SK-N-SH treated with all-trans-retinoic acid at 6 μM for 48 hours (cell line): Measurements from ENCODE around the gene PTPRN2.

Experiments used
- ATAC-seq: fragments of 200-7000 bp; cut with Tn5 transposase; 3 replicates; pipeline ENCODE4 v1.9.1; 2020; ENCODE audit warnings: mild to moderate bottlenecking, moderate library complexity
- ARNTL ChIP-seq: fragments of 450-650 bp; formaldehyde crosslinking; IDR thresholded peaks from 2 replicates; pipeline ENCODE4 v1.5.0; 2020; ENCODE audit warnings: low read depth, mild to moderate bottlenecking, moderate library complexity, borderline replicate concordance
- BACH2 ChIP-seq: fragments of 250-450 bp; sonication (Bioruptor Pico); IDR thresholded peaks from 2 replicates; pipeline ENCODE4 v1.9.0; 2021; ENCODE audit warnings: mild to moderate bottlenecking, borderline replicate concordance
- CREB5 ChIP-seq: fragments of 250-450 bp; sonication (Bioruptor Pico); IDR thresholded peaks from 2 replicates; pipeline ENCODE4 v1.5.1; 2020; ENCODE audit warnings: low read depth, mild to moderate bottlenecking, moderate library complexity
- CSDC2 ChIP-seq: fragments of 250-450 bp; sonication (Bioruptor Pico); IDR thresholded peaks from 2 replicates; pipeline ENCODE4 v1.5.0; 2020; ENCODE audit warnings: mild to moderate bottlenecking, moderate library complexity
- CSRNP3 ChIP-seq: fragments of 250-450 bp; sonication (Bioruptor Pico); IDR thresholded peaks from 2 replicates; pipeline ENCODE4 v1.5.1; 2021; ENCODE audit warnings: mild to moderate bottlenecking, moderate library complexity
- ESRRG ChIP-seq: fragments of 250-450 bp; sonication (Bioruptor Pico); IDR thresholded peaks from 2 replicates; pipeline ENCODE4 v1.6.1; 2021; ENCODE audit warnings: mild to moderate bottlenecking
- GLIS3 ChIP-seq: fragments of 250-450 bp; sonication (Bioruptor Pico); IDR thresholded peaks from 2 replicates; pipeline ENCODE4 v1.5.0; 2020; ENCODE audit warnings: mild to moderate bottlenecking, moderate library complexity
- OSR1 ChIP-seq: fragments of 250-450 bp; sonication (Bioruptor Pico); IDR thresholded peaks from 2 replicates; pipeline ENCODE4 v1.8.0; 2022; ENCODE audit warnings: moderate library complexity, mild to moderate bottlenecking, inconsistent platforms
- PATZ1 ChIP-seq: fragments of 250-450 bp; sonication (Bioruptor Pico); IDR thresholded peaks from 2 replicates; pipeline ENCODE4 v1.8.0; 2020; ENCODE audit warnings: mild to moderate bottlenecking, moderate library complexity, borderline replicate concordance
- POU6F1 ChIP-seq: fragments of 250-450 bp; sonication (Bioruptor Pico); IDR thresholded peaks from 2 replicates; pipeline ENCODE4 v1.8.0; 2021; ENCODE audit warnings: low read depth, mild to moderate bottlenecking, moderate library complexity, borderline replicate concordance
- PPARA ChIP-seq: fragments of 250-450 bp; sonication (Bioruptor Pico); IDR thresholded peaks from 2 replicates; pipeline ENCODE4 v1.5.0; 2020; ENCODE audit warnings: mild to moderate bottlenecking, borderline replicate concordance
- RARB ChIP-seq: fragments of 250-450 bp; sonication (Bioruptor Pico); IDR thresholded peaks from 2 replicates; pipeline ENCODE4 v1.8.0; 2021; ENCODE audit warnings: mild to moderate bottlenecking, moderate library complexity
- SNAI2 ChIP-seq: fragments of 250-450 bp; sonication (Bioruptor Pico); IDR thresholded peaks from 2 replicates; pipeline ENCODE4 v1.5.0; 2020; ENCODE audit warnings: mild to moderate bottlenecking, moderate library complexity
- TCF4 ChIP-seq: fragments of 250-450 bp; sonication (Bioruptor Pico); IDR thresholded peaks from 2 replicates; pipeline ENCODE4 v1.8.0; 2021; ENCODE audit warnings: mild to moderate bottlenecking, moderate library complexity, borderline replicate concordance
- TOX ChIP-seq: fragments of 250-450 bp; sonication (Bioruptor Pico); IDR thresholded peaks from 2 replicates; pipeline ENCODE4 v1.8.0; 2021; ENCODE audit warnings: mild to moderate bottlenecking, moderate library complexity, borderline replicate concordance
- TSHZ2 ChIP-seq: fragments of 250-450 bp; sonication (Bioruptor Pico); IDR thresholded peaks from 2 replicates; pipeline ENCODE4 v1.5.0; 2020; ENCODE audit warnings: mild to moderate bottlenecking, moderate library complexity
- ZC3H10 ChIP-seq: fragments of 250-450 bp; sonication (Bioruptor Pico); IDR thresholded peaks from 2 replicates; pipeline ENCODE4 v1.5.1; 2021; ENCODE audit warnings: mild to moderate bottlenecking, moderate library complexity
- ZFP3 ChIP-seq: fragments of 250-450 bp; sonication (Bioruptor Pico); IDR thresholded peaks from 2 replicates; pipeline ENCODE4 v1.5.0; 2020; ENCODE audit warnings: mild to moderate bottlenecking, moderate library complexity
- ZFP30 ChIP-seq: fragments of 450-650 bp; formaldehyde crosslinking; IDR thresholded peaks from 2 replicates; pipeline ENCODE4 v1.5.0; 2022; ENCODE audit warnings: mild to moderate bottlenecking, moderate library complexity
- ZNF565 ChIP-seq: fragments of 450-650 bp; formaldehyde crosslinking; conservative IDR thresholded peaks from 2 replicates; pipeline ENCODE4 v1.5.0; 2020; ENCODE audit warnings: low read depth, mild to moderate bottlenecking, moderate library complexity
- ZNF70 ChIP-seq: fragments of 450-650 bp; formaldehyde crosslinking; IDR thresholded peaks from 2 replicates; pipeline ENCODE4 v1.5.0; 2020; ENCODE audit warnings: mild to moderate bottlenecking, moderate library complexity
- ZNF8 ChIP-seq: fragments of 450-650 bp; formaldehyde crosslinking; IDR thresholded peaks from 2 replicates; pipeline ENCODE4 v1.5.0; 2020; ENCODE audit warnings: mild to moderate bottlenecking, moderate library complexity

Gene PTPRN2

GRCh38 chr7:158416283-158416933 lies 171.2 kb downstream of the PTPRN2 start:
- TF ChIP-seq POU6F1 (CRISPR knock-in tag): no peak
- TF ChIP-seq ZNF8 (CRISPR knock-in tag): no peak
- no peak for TF ChIP-seq ESRRG (CRISPR knock-in tag)
- TF ChIP-seq ZC3H10 (CRISPR knock-in tag): no peak
- TF ChIP-seq CREB5 (CRISPR knock-in tag): no peak
- TF ChIP-seq ZFP30 (CRISPR knock-in tag): no peak
- TF ChIP-seq OSR1 (CRISPR knock-in tag): no peak
- no peak for TF ChIP-seq GLIS3
- no peak for TF ChIP-seq ZNF565
- no peak for TF ChIP-seq TCF4 (CRISPR knock-in tag)
- TF ChIP-seq ZNF70 (CRISPR knock-in tag): no peak
- TF ChIP-seq TOX (CRISPR knock-in tag): no peak
- no peak for TF ChIP-seq PATZ1 (CRISPR knock-in tag)
- no peak for TF ChIP-seq PPARA (CRISPR knock-in tag)
- TF ChIP-seq RARB (CRISPR knock-in tag): no peak
- no peak for TF ChIP-seq SNAI2 (CRISPR knock-in tag)
- no peak for ATAC-seq

GRCh38 chr7:158415316-158415715 lies 172.3 kb downstream of the PTPRN2 start:
- ATAC-seq: no peak
- TF ChIP-seq CSRNP3 (CRISPR knock-in tag): no peak
- no peak for TF ChIP-seq OSR1 (CRISPR knock-in tag)
- TF ChIP-seq ZNF8 (CRISPR knock-in tag): no peak
- no peak for TF ChIP-seq POU6F1 (CRISPR knock-in tag)
- no peak for TF ChIP-seq RARB (CRISPR knock-in tag)
- TF ChIP-seq ZFP30 (CRISPR knock-in tag): no peak
- no peak for TF ChIP-seq SNAI2 (CRISPR knock-in tag)
- TF ChIP-seq ZC3H10 (CRISPR knock-in tag): no peak
- TF ChIP-seq BACH2: no peak
- TF ChIP-seq ZFP3 (CRISPR knock-in tag): no peak
- TF ChIP-seq CSDC2 (CRISPR knock-in tag): no peak
- no peak for TF ChIP-seq PPARA (CRISPR knock-in tag)
- TF ChIP-seq GLIS3: no peak
- TF ChIP-seq CREB5 (CRISPR knock-in tag): no peak
- no peak for TF ChIP-seq ZNF565

- no peak for ATAC-seq
- TF ChIP-seq BACH2 (no peak), ESRRG (CRISPR knock-in tag) (no peak), CREB5 (CRISPR knock-in tag) (no peak), TOX (CRISPR knock-in tag) (no peak), ARNTL (CRISPR knock-in tag) (no peak), TSHZ2 (CRISPR knock-in tag) (no peak)
These were observed 173.1 kb downstream of the PTPRN2 start for GRCh38 chr7:158414486-158414961.
